Pons (tissue), 1 donor: ENCODE measurements around the gene CDC42EP5.
"Not testable (repeated sequence)": the region's sequence is repeated elsewhere in the genome, so short reads cannot be mapped to it uniquely, and the experiment has no call there.

Experiments
- DNase-seq: peaks from one replicate; pipeline ENCODE4 v3.0.0-alpha.2; 2016; ENCODE audit warnings: low spot score

Gene CDC42EP5, protein sequence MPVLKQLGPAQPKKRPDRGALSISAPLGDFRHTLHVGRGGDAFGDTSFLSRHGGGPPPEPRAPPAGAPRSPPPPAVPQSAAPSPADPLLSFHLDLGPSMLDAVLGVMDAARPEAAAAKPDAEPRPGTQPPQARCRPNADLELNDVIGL

GRCh38 chr19:54473071-54473891 lies at the start of gene CDC42EP5:
Gene CDC42EP5, minus strand, starts transcription at chr19:54473296. Its CDS starts 7,749 bp downstream, at chr19:54465547.
- no peak for DNase-seq

GRCh38 chr19:54521860-54522513 lies 48.9 kb upstream of the CDC42EP5 start:
- no peak for DNase-seq

GRCh38 chr19:54521022-54521859 lies 48.1 kb upstream of the CDC42EP5 start:
- peak; percentile 61 for DNase-seq

GRCh38 chr19:54518844-54519243 lies 45.7 kb upstream of the CDC42EP5 start:
- DNase-seq: no peak

DNA sequence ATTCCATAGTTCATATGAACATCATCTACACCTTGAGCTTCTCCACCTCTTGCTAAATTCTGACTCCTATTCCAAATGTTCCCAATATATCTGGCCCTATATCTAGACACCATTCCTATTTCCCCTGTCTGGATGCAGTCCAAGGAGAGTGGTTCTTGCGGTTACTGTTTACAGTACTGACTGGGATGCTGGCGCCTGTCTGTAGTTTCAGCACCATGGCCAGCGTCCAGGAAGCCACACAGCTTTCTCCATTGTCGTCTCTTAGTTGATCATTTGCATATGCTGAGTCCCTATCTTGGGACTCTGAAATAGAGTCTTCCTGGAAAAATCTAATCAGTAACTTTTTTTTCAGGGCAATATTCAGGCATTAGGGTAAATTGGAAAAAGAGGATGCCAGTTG lies 44.4 kb upstream of the CDC42EP5 start:
- peak; percentile 40 for DNase-seq

- DNase-seq: no peak
These were observed 42.1 kb upstream of the CDC42EP5 start for GRCh38 chr19:54515156-54515555.

- DNase-seq: not testable (repeated sequence)
These were observed 36.3 kb upstream of the CDC42EP5 start for GRCh38 chr19:54509200-54509940.

GRCh38 chr19:54508487-54508886 lies 35.4 kb upstream of the CDC42EP5 start:
- DNase-seq: not testable (repeated sequence)

GRCh38 chr19:54507824-54508223 lies 34.7 kb upstream of the CDC42EP5 start:
- DNase-seq: no peak

DNA sequence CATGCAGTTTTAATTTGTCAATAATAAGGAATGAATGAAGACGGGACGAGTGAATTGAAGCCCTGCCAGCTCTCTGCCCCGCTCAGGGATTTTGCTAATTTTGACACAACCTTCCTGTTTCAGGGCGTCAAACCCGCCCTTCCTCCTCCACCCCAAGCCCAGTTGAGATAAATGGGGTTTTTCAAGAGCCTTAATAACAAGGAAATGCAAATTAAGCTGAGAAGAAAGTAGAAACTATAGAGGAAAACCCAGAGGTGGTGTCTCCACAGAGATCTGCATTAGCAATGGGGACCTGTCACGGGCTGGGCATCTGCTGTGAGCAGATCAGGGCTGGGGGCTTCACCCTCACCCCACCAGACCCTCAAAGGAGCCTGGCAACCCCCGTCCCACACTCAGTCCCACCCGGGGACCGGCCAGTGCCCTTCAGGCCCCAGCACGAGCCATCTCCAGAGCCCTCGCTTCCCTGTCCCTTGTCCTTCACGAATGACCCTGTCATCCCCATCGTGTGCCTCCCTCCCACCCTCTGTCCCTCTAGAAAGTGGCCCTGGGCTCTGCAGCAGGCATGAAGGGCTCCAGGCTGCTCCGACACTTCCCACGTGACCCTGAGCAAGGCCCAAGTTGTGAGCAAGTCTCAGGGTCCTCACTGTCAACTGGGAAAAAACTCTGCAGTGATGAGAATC lies 34.1 kb upstream of the CDC42EP5 start:
- not testable (repeated sequence) for DNase-seq

- DNase-seq: no peak
These were observed 33.0 kb upstream of the CDC42EP5 start for GRCh38 chr19:54506079-54506478.

DNA sequence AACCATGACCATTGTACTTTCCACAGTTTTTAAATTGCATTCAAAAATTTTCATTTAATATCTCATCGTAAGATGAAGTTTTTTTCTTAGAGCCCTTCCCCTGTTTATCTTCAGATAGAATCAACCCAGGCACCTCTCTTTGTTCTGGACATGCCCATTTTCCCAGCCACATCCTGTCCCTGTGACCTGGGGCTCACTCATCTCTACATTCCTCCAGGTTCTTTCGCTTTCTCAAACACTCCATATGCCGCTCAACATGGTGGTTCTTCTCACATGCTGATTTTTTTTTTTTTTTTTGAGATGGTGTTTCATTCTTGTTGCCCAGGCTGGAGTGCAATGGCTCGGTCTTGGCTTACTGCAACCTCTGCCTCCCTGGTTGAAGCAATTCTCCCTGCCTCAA lies 32.4 kb upstream of the CDC42EP5 start:
- not testable (repeated sequence) for DNase-seq

DNA sequence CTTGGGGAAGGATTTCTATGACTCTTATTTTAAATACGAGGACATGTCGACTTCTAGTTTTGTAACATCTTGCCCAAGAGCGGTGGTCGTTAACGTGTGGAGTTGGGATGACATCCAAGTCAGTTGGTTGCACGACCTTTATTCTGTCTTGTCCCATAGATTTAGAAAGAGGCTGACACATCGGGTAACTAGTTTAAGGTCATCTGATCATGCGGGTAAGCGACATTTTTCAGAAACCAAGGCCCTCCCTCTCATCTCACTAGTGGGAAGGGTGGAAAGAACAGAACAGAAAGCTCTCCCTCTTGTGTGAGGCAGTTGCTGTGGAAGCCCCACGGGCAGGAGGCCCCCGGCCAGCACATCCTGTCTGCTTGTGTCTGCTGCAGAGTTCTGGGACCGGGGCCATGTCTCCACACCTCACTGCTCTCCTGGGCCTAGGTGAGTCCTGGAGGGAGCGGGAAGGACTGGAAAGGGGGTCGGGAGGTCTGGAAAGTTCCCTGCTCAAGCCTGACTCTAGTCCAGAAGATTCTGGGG lies 29.5 kb upstream of the CDC42EP5 start, which contains the start of gene LAIR2:
Gene LAIR2, plus strand, starts transcription at position 314 of the 531 bp plus-strand sequence. Its CDS starts 88 bp downstream, at position 402.
- DNase-seq: no peak

DNA sequence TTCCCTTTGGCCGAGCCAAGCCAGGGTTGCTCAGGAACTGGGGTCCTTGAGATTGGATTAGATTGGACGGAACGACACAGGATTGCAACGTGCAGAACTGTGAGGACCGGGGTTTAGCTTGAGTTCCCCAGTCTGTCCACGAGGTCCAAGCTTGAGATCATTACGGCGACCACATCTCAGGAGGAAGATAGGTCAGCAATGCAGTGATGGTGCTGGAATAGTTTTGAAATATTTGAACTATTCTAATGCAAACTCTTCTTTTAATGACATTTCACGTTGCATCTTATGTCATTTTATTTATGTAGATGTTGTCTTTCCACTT lies 25.3 kb upstream of the CDC42EP5 start:
- DNase-seq: not testable (repeated sequence)

DNA sequence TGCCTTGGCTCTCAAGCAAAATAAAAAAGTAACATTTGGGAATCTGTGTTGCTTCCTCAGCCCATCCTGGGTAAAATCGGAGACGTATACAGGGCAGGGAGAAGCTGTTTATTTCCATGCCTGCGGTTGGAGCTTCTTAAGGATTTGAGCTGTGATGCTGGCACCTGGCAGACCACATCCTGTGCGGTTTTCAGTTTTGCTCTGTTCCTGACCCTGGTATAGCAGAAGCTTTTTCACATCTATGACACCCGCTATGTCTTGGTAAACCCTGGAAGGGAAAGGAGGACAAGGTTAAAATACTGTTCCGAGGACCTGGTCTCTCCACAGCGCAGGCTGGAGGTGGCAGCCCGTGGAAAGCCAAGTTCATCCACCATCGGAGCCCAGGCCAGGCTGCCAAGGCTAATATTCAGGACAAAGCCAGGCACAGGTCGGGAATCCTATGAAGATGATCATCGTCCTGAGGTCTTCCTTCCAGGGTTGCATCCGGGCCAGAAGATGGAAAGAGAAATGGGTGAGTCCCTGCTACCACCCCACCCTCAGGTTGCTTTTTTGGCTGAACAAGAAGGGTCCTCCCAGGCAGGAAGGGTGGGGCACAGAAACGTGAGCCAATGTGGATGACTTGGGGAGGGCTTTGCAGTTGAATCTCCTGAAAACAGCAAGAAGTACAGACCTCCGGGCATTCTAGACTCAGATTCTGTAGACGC lies 24.8 kb upstream of the CDC42EP5 start:
- not testable (repeated sequence) for DNase-seq

- not testable (repeated sequence) for DNase-seq
These were observed 22.2 kb upstream of the CDC42EP5 start for GRCh38 chr19:54495284-54495683.

GRCh38 chr19:54493967-54494585 lies 21.0 kb upstream of the CDC42EP5 start:
- DNase-seq: no peak

DNA sequence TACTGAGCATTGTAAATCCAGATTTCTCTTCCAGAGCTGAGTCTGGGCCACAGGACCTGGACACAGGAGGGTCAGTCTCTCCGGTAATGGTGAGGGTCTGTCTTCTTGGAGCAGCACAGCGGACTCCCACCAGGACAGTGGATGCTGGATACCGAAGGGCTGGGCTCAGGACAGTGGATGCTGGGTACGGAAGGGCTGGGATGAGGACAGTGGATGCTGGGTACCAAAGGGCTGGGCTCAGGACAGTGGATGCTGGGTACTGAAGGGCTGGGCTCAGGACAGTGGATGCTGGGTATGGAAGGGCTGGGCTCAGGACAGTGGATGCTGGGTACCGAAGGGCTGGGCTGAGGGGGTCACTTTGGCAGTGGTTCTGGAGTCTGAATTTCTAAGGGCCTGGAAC lies 20.0 kb upstream of the CDC42EP5 start:
- DNase-seq: not testable (repeated sequence)

DNA sequence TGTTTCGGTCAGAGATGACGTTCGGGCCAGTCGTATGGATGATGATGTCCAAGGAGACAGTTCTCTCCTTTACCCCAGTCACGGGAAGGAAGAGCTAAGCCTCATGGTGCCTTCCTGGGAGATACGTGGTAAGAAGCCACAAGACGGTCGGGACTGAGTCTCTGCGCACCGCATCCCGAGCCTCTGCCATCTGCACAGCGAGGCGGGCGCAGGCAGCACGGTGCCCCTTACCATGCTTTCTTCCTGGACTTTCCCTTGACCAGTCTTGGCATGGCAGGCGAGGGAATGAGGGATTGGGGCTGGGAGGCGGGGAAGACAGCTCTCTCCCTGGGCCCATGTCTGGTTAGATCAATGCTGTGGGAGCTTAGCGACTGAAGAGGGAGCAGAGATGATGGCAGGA lies 19.5 kb upstream of the CDC42EP5 start:
- DNase-seq: no peak
